CD4-positive, alpha-beta T cell treated with Interferon gamma for 1 hour (primary cell): Measurements from ENCODE around the gene ARHGEF39.
"Not testable (repeated sequence)": the region's sequence is repeated elsewhere in the genome, so short reads cannot be mapped to it uniquely, and the experiment has no call there.

Experiments used
- DNase-seq: peaks from one replicate; pipeline ENCODE4 v3.0.0-alpha.2; 2020

The ARHGEF39 gene

GRCh38 chr9:35616681-35617459 lies 48.1 kb downstream of the ARHGEF39 start:
- peak; percentile 87 for DNase-seq

- no peak for DNase-seq
These were observed 48.9 kb downstream of the ARHGEF39 start for GRCh38 chr9:35615981-35616680.

GRCh38 chr9:35612843-35613242 lies 52.2 kb downstream of the ARHGEF39 start:
- DNase-seq: no peak

- DNase-seq: not testable (repeated sequence)
These were observed 52.9 kb downstream of the ARHGEF39 start for GRCh38 chr9:35612066-35612465.

- peak; percentile 58 for DNase-seq
These were observed 53.7 kb downstream of the ARHGEF39 start for GRCh38 chr9:35611230-35611797.

- DNase-seq: no peak
These were observed 55.2 kb downstream of the ARHGEF39 start for GRCh38 chr9:35609820-35610163.
